NCI-H446 treated with DMSO at 0.1 percent for 48 hours (cell line): ENCODE measurements around the gene SELENOO.

Experiments used
- DNase-seq: peaks from one replicate; lab custom pipeline; 2025; lab: John Stamatoyannopoulos, UW

SELENOO gene

GRCh38 chr22:50255099-50255498 is 54.3 kb downstream of the SELENOO start:
- DNase-seq: no peak

- no peak for DNase-seq
Measured at GRCh38 chr22:50255607-50256006, 54.8 kb downstream of the SELENOO start.

GRCh38 chr22:50256258-50256862 is 55.5 kb downstream of the SELENOO start:
- DNase-seq: no peak

- no peak for DNase-seq
Measured at GRCh38 chr22:50257041-50257440, 56.2 kb downstream of the SELENOO start.

GRCh38 chr22:50257451-50258360 is 56.9 kb downstream of the SELENOO start:
- no peak for DNase-seq

- DNase-seq: no peak
Measured at GRCh38 chr22:50258361-50259292, 57.8 kb downstream of the SELENOO start.

GRCh38 chr22:50259302-50259701 is 58.5 kb downstream of the SELENOO start:
- DNase-seq: no peak

- DNase-seq: no peak
Measured at GRCh38 chr22:50260434-50260800, 59.6 kb downstream of the SELENOO start.

GRCh38 chr22:50260801-50261614 is 60.2 kb downstream of the SELENOO start:
- DNase-seq: no peak

- no peak for DNase-seq
Measured at GRCh38 chr22:50261615-50262459, 61.0 kb downstream of the SELENOO start, which contains the start of gene MAPK12. Gene MAPK12, minus strand, starts transcription at chr22:50261683. Its CDS starts 174 bp downstream, at chr22:50261509.

- DNase-seq: no peak
Measured at GRCh38 chr22:50262460-50262911, 61.7 kb downstream of the SELENOO start.

- no peak for DNase-seq
Measured at GRCh38 chr22:50262973-50263617, 62.3 kb downstream of the SELENOO start.

GRCh38 chr22:50264104-50264745 is 63.4 kb downstream of the SELENOO start:
- no peak for DNase-seq

- DNase-seq: no peak
Measured at GRCh38 chr22:50264946-50265669, 64.3 kb downstream of the SELENOO start.

- no peak for DNase-seq
Measured at GRCh38 chr22:50266994-50267393, 66.2 kb downstream of the SELENOO start.
